Measurements from ENCODE around the gene CRB2.

The CRB2 gene

DNA sequence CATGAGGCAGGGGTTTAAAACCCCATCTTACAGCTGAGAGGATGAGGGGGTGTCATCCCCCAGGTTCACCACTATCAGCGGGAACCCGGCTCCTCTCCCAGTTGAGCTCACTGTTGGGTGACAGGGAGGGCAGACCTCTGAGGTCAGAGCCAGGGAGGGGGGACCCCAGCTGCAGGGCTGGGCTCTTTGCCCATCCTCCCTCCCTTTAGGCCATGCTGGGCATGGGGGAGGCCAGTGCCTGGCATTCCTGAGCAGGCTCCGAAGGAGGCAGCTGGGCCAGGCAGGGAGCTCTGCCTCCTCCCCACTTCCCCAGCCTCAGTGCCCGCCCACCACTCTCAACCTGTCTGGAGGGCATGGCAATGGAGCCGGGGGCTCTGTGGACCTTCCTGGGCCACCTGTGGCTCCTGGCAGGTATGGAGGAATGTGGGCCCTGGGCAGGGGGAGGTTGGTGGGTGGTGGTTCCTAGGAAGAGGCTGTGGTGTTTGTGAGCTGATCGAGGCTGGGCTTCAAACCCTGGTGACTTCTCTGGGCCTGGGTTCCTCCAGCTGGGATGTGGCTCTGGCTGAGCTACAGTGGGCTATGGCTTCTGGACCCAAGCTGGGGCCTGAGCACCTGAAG is 12.6 kb downstream of the CRB2 start:
- no peak for TF ChIP-seq MYC (IDR thresholded peaks at IDR 0.05; ENCODE audit: low read depth, low read length)
- TF ChIP-seq, protein P1, sequence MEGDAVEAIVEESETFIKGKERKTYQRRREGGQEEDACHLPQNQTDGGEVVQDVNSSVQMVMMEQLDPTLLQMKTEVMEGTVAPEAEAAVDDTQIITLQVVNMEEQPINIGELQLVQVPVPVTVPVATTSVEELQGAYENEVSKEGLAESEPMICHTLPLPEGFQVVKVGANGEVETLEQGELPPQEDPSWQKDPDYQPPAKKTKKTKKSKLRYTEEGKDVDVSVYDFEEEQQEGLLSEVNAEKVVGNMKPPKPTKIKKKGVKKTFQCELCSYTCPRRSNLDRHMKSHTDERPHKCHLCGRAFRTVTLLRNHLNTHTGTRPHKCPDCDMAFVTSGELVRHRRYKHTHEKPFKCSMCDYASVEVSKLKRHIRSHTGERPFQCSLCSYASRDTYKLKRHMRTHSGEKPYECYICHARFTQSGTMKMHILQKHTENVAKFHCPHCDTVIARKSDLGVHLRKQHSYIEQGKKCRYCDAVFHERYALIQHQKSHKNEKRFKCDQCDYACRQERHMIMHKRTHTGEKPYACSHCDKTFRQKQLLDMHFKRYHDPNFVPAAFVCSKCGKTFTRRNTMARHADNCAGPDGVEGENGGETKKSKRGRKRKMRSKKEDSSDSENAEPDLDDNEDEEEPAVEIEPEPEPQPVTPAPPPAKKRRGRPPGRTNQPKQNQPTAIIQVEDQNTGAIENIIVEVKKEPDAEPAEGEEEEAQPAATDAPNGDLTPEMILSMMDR (IDR thresholded peaks at IDR 0.05; ENCODE audit: low read depth, low read length), result no peak
- TF ChIP-seq POLR2A (IDR thresholded peaks at IDR 0.05; ENCODE audit: extremely low read depth, insufficient read length), result no peak
- TF ChIP-seq, protein P2, sequence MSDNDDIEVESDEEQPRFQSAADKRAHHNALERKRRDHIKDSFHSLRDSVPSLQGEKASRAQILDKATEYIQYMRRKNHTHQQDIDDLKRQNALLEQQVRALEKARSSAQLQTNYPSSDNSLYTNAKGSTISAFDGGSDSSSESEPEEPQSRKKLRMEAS (IDR thresholded peaks at IDR 0.05; ENCODE audit: low read depth, low read length), result no peak
- DNase-seq (ENCODE audit: low read depth), result no peak

DNA sequence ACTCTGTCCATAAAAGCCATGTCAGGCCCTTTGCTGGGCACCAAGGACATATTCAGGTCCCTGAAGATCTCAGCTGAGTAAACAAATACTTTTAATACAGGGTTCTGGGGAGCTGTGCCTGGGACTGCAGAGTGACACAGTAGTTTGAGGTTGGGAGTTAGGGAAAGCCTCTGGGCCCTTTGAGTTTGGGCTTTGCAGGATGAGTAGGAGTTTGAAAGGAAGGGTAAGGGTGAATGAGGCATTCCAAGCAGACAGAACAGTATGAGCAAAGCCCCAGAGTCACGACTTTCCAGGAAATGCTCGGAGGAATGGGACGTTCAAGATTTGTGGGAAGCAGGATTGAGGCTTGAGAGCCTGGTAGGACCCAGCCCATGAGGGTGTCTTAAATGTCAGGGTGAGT is 13.3 kb downstream of the CRB2 start:
- H3K4me3 ChIP-seq (ENCODE audit: low read depth, low read length), result no peak overlapping the region
- TF ChIP-seq, protein P2 (IDR thresholded peaks at IDR 0.05; ENCODE audit: low read depth, low read length), result no peak
- TF ChIP-seq, protein P1 (IDR thresholded peaks at IDR 0.05; ENCODE audit: low read depth, low read length), result no peak
- no peak for TF ChIP-seq MYC (IDR thresholded peaks at IDR 0.05; ENCODE audit: low read depth, low read length)
- TF ChIP-seq POLR2A (IDR thresholded peaks at IDR 0.05; ENCODE audit: extremely low read depth, insufficient read length), result no peak
- DNase-seq (ENCODE audit: low read depth), result no peak

More for the DNA sequence above, 12.6 kb downstream of the CRB2 start:
- H3K4me3 ChIP-seq (ENCODE audit: low read depth, low read length), result no peak overlapping the region

DNA sequence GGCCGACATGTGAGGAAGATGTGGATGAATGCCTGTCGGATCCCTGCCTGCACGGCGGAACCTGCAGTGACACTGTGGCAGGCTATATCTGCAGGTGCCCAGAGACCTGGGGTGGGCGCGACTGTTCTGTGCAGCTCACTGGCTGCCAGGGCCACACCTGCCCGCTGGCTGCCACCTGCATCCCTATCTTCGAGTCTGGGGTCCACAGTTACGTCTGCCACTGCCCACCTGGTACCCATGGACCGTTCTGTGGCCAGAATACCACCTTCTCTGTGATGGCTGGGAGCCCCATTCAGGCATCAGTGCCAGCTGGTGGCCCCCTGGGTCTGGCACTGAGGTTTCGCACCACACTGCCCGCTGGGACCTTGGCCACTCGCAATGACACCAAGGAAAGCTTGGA is 14.1 kb downstream of the CRB2 start:
- TF ChIP-seq, protein P1 (IDR thresholded peaks at IDR 0.05; ENCODE audit: low read depth, low read length), result no peak
- TF ChIP-seq POLR2A (IDR thresholded peaks at IDR 0.05; ENCODE audit: extremely low read depth, insufficient read length) (no peak), MYC (IDR thresholded peaks at IDR 0.05; ENCODE audit: low read depth, low read length) (no peak)
- TF ChIP-seq, protein P2 (IDR thresholded peaks at IDR 0.05; ENCODE audit: low read depth, low read length), result no peak
- DNase-seq (ENCODE audit: low read depth), result no peak
- no peak overlapping the region for H3K4me3 ChIP-seq (ENCODE audit: low read depth, low read length)

DNA sequence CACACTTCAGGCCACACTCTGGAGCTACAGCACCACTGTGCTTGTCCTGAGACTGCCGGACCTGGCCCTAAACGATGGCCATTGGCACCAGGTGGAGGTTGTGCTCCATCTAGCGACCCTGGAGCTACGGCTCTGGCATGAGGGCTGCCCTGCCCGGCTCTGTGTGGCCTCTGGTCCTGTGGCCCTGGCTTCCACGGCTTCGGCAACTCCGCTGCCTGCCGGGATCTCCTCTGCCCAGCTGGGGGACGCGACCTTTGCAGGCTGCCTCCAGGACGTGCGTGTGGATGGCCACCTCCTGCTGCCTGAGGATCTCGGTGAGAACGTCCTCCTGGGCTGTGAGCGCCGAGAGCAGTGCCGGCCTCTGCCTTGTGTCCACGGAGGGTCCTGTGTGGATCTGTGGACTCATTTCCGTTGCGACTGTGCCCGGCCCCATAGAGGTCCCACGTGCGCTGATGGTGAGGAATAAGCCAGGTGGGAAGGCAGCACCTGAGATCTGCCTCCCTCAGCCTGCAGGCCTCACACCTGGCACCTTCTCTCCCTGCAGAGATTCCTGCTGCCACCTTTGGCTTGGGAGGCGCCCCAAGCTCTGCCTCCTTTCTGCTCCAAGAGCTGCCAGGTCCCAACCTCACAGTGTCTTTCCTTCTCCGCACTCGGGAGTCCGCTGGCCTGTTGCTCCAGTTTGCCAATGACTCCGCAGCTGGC is 14.7 kb downstream of the CRB2 start:
- TF ChIP-seq, protein P2 (IDR thresholded peaks at IDR 0.05; ENCODE audit: low read depth, low read length), result no peak
- TF ChIP-seq MYC (IDR thresholded peaks at IDR 0.05; ENCODE audit: low read depth, low read length), result no peak
- no peak for TF ChIP-seq POLR2A (IDR thresholded peaks at IDR 0.05; ENCODE audit: extremely low read depth, insufficient read length)
- TF ChIP-seq, protein P1 (IDR thresholded peaks at IDR 0.05; ENCODE audit: low read depth, low read length), result no peak
- no peak for DNase-seq (ENCODE audit: low read depth)
- H3K4me3 ChIP-seq (ENCODE audit: low read depth, low read length), result no peak overlapping the region

DNA sequence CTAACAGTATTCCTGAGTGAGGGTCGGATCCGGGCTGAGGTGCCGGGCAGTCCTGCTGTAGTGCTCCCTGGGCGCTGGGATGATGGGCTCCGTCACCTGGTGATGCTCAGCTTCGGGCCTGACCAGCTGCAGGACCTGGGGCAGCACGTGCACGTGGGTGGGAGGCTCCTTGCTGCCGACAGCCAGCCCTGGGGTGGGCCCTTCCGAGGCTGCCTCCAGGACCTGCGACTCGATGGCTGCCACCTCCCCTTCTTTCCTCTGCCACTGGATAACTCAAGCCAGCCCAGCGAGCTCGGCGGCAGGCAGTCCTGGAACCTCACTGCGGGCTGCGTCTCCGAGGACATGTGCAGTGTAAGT is 15.2 kb downstream of the CRB2 start:
- TF ChIP-seq POLR2A (IDR thresholded peaks at IDR 0.05; ENCODE audit: extremely low read depth, insufficient read length), result no peak
- TF ChIP-seq, protein P1 (IDR thresholded peaks at IDR 0.05; ENCODE audit: low read depth, low read length), result no peak
- TF ChIP-seq MYC (IDR thresholded peaks at IDR 0.05; ENCODE audit: low read depth, low read length), result no peak
- TF ChIP-seq, protein P2 (IDR thresholded peaks at IDR 0.05; ENCODE audit: low read depth, low read length), result no peak
- H3K4me3 ChIP-seq (ENCODE audit: low read depth, low read length), result no peak overlapping the region
- no peak for DNase-seq (ENCODE audit: low read depth)
